ES-I3 (cell line): ENCODE measurements around the gene MPP7.

Experiments used
- H3K36me3 ChIP-seq: 2 replicates; pipeline ENCODE4 v1.6.1; 2013; ENCODE audit warnings: mild to moderate bottlenecking, low read length, control low read depth, moderate library complexity; ENCODE audit not compliant: insufficient read depth
- H3K4me1 ChIP-seq: 2 replicates; pipeline ENCODE4 v1.6.1; 2013; ENCODE audit warnings: mild to moderate bottlenecking, control low read depth, low read length; ENCODE audit not compliant: insufficient read depth
- H3K9ac ChIP-seq: 2 replicates; pipeline ENCODE4 v1.6.1; 2013; ENCODE audit warnings: low read depth, mild to moderate bottlenecking, low read length, moderate library complexity
- H3K9me3 ChIP-seq: 2 replicates; pipeline ENCODE4 v1.6.1; 2013; ENCODE audit warnings: mild to moderate bottlenecking, low read length, moderate library complexity; ENCODE audit not compliant: control insufficient read depth, insufficient read depth

MPP7 gene

GRCh38 chr10:28318626-28319025, 15.8 kb upstream of the MPP7 start:
- no peaks in the 10 kb centered on the region for H3K4me1 ChIP-seq
- no peaks in the 10 kb centered on the region for H3K36me3 ChIP-seq
- H3K9ac ChIP-seq, result no peak overlapping the region
- no peaks in the 10 kb centered on the region for H3K9me3 ChIP-seq

GRCh38 chr10:28317760-28318159, 14.9 kb upstream of the MPP7 start:
- H3K9me3 ChIP-seq, result no peaks in the 10 kb centered on the region
- H3K36me3 ChIP-seq, result no peaks in the 10 kb centered on the region
- H3K4me1 ChIP-seq, result no peaks in the 10 kb centered on the region
- H3K9ac ChIP-seq, result no peak overlapping the region

- Histone ChIP-seq H3K9ac (no peak overlapping the region; the same call in 1 of the 2 replicates), H3K4me1 (no peaks in the 10 kb centered on the region), H3K9me3 (no peaks in the 10 kb centered on the region), H3K36me3 (no peaks in the 10 kb centered on the region)
These were observed 13.8 kb upstream of the MPP7 start for GRCh38 chr10:28316696-28317095.

GRCh38 chr10:28315140-28315539, 12.3 kb upstream of the MPP7 start:
- no peaks in the 10 kb centered on the region for H3K4me1 ChIP-seq
- no peak overlapping the region for H3K9ac ChIP-seq
- H3K9me3 ChIP-seq, result no peaks in the 10 kb centered on the region
- no peaks in the 10 kb centered on the region for H3K36me3 ChIP-seq

- H3K4me1 ChIP-seq, result no peaks in the 10 kb centered on the region
- H3K36me3 ChIP-seq, result no peaks in the 10 kb centered on the region
These were observed 11.3 kb upstream of the MPP7 start for GRCh38 chr10:28314211-28314610.

GRCh38 chr10:28312572-28312971, 9.7 kb upstream of the MPP7 start:
- H3K36me3 ChIP-seq, result no peaks in the 10 kb centered on the region
- no peaks in the 10 kb centered on the region for H3K4me1 ChIP-seq

More at GRCh38 chr10:28314211-28314610, 11.3 kb upstream of the MPP7 start:
- H3K9ac ChIP-seq, result no peak overlapping the region
- H3K9me3 ChIP-seq, result no peaks in the 10 kb centered on the region

GRCh38 chr10:28311104-28311503, 8.2 kb upstream of the MPP7 start:
- no peaks in the 10 kb centered on the region for H3K9me3 ChIP-seq
- H3K36me3 ChIP-seq, result no peaks in the 10 kb centered on the region
- no peak overlapping the region for H3K9ac ChIP-seq
- H3K4me1 ChIP-seq, result no peaks in the 10 kb centered on the region

More at GRCh38 chr10:28312572-28312971, 9.7 kb upstream of the MPP7 start:
- Histone ChIP-seq H3K9ac (no peak overlapping the region), H3K9me3 (no peaks in the 10 kb centered on the region)

GRCh38 chr10:28307267-28307666, 4.4 kb upstream of the MPP7 start:
- Histone ChIP-seq H3K36me3 (no peaks in the 10 kb centered on the region), H3K4me1 (peaks cover 6% of the 10 kb centered on the region; the same call in 1 of the 2 replicates), H3K9me3 (no peaks in the 10 kb centered on the region), H3K9ac (no peak overlapping the region)

- Histone ChIP-seq H3K4me1 (peaks cover 10% of the 10 kb centered on the region; the same call in 1 of the 2 replicates), H3K9ac (no peak overlapping the region), H3K36me3 (no peaks in the 10 kb centered on the region), H3K9me3 (no peaks in the 10 kb centered on the region)
These were observed 2.7 kb upstream of the MPP7 start for GRCh38 chr10:28305553-28305952.

- no peak overlapping the region for H3K9ac ChIP-seq
- H3K36me3 ChIP-seq, result no peaks in the 10 kb centered on the region
- peaks cover 10% of the 10 kb centered on the region; the same call in 1 of the 2 replicates for H3K4me1 ChIP-seq
- H3K9me3 ChIP-seq, result no peaks in the 10 kb centered on the region
These were observed 1.2 kb upstream of the MPP7 start for GRCh38 chr10:28304032-28304571.

GRCh38 chr10:28302012-28302637, 739 bp downstream of the MPP7 start:
- Histone ChIP-seq H3K36me3 (no peaks in the 10 kb centered on the region), H3K9ac (peak overlapping the region; percentile 78), H3K9me3 (no peaks in the 10 kb centered on the region), H3K4me1 (peaks cover 10% of the 10 kb centered on the region; the same call in 1 of the 2 replicates)

- Histone ChIP-seq H3K9me3 (no peaks in the 10 kb centered on the region), H3K9ac (no peak overlapping the region), H3K4me1 (peaks cover 15% of the 10 kb centered on the region; the same call in 1 of the 2 replicates), H3K36me3 (no peaks in the 10 kb centered on the region)
These were observed 2.8 kb downstream of the MPP7 start for GRCh38 chr10:28300027-28300426.

- Histone ChIP-seq H3K36me3 (no peaks in the 10 kb centered on the region), H3K4me1 (peaks cover 11% of the 10 kb centered on the region; the same call in 1 of the 2 replicates), H3K9me3 (no peaks in the 10 kb centered on the region), H3K9ac (no peak overlapping the region)
These were observed 3.9 kb downstream of the MPP7 start for GRCh38 chr10:28298951-28299350.

GRCh38 chr10:28296023-28296422, 6.8 kb downstream of the MPP7 start:
- Histone ChIP-seq H3K4me1 (0 out of 2 replicates have a peak, but pooled peaks cover 4% of the 10 kb centered on the region), H3K9me3 (no peaks in the 10 kb centered on the region)

GRCh38 chr10:28295336-28295735, 7.5 kb downstream of the MPP7 start:
- H3K9ac ChIP-seq, result no peak overlapping the region
- no peaks in the 10 kb centered on the region for H3K9me3 ChIP-seq
- no peaks in the 10 kb centered on the region for H3K36me3 ChIP-seq
- 0 out of 2 replicates have a peak, but pooled peaks cover 4% of the 10 kb centered on the region for H3K4me1 ChIP-seq

More at GRCh38 chr10:28296023-28296422, 6.8 kb downstream of the MPP7 start:
- Histone ChIP-seq H3K9ac (no peak overlapping the region), H3K36me3 (no peaks in the 10 kb centered on the region)
